NT2/D1 (cell line): ENCODE measurements around the gene SHROOM4.

Experiments used
- YY1 ChIP-seq: IDR thresholded peaks from 2 replicates; pipeline ENCODE4 v1.6.1; 2011; ENCODE audit not compliant: insufficient read length, insufficient read depth
- ZNF274 ChIP-seq: IDR thresholded peaks from 2 replicates; pipeline ENCODE4 v1.6.1; 2011; ENCODE audit warnings: mild to moderate bottlenecking, low read depth, low read length

DNA sequence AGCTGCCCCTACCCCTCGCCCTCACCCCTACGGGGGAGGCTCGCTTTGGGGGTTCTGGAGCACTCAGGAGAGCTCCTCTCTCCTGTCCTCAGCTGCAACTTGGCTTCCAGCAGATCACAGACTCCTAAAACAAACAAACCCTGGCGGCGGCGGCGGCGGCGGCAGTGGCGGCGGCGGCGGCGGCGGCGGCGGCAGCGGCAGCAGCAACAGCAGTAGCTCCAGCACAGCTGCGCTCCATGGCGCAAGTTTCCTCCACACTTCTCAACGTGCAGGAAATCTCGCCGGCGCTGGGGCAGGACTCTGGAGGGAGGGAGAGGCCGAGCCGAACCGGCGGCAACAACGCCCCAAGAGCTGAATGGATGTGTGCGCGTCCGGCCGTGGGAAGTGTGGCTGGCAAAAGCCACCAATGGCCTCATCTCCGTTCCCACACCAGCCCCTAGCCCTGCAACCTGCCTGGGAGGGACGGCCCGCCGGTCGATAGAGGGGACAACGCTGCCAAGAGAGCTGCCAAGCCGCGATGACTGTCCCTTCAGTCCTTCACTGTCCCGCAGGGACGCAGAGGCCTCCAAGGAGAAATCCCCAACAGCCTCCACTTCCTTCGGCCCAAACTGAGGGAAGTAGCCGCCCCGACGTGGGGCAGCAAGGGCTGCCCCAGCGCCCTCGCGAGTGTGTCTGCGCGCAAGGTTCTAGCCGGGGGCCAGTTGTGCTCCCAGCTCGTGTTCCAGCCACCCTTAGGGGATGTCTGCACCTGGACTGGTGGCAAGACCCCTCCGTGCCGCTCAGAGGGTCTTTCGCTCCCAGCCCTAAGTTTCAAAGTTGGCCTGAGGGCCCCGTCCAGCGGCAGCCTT, 775 bp downstream of the SHROOM4 start:
- TF ChIP-seq YY1: no peak
- no peak for TF ChIP-seq ZNF274
